ENCODE data around the gene KCNA10. TPM values are rescaled to one million over a fixed set of nuclear protein-coding genes. Genes with fewer than 3 reads are reported as not detected.

The KCNA10 gene
- total RNA-seq, 1 experiment from 2014 or later = not detected

GRCh38 chr1:110545492-110545891, 26.5 kb upstream of the KCNA10 start:
- Histone ChIP-seq H3K79me1 (ENCODE audit: insufficient read depth, low read depth, low read length, poor library complexity, severe bottlenecking) (no peaks in the 10 kb centered on the region), H2AFZ (ENCODE audit: low read length) (no peak overlapping the region), H3K14ac (ENCODE audit: insufficient read depth, low read length) (no peak overlapping the region), H3K9ac (ENCODE audit: extremely low read depth, insufficient read length, low read length) (no peak overlapping the region), H4K5ac (ENCODE audit: insufficient read length, low read depth, low read length) (no peak overlapping the region), H3K4ac (ENCODE audit: low read depth, low read length) (no peak overlapping the region), H3K56ac (ENCODE audit: insufficient read length, low read depth, low read length) (no peak overlapping the region), H3K9me3 (ENCODE audit: control insufficient read depth, low read depth, low read length) (no peaks in the 10 kb centered on the region), H4K20me1 (ENCODE audit: control insufficient read depth, insufficient read depth, insufficient read length) (no peaks in the 10 kb centered on the region), H2BK120ac (ENCODE audit: low read depth, low read length, poor library complexity, severe bottlenecking) (no peak overlapping the region), H4K8ac (replicated peaks; ENCODE audit: insufficient read length, low read depth, low read length) (no peak overlapping the region), H3K18ac (ENCODE audit: insufficient read length, low read depth, low read length) (no peak overlapping the region), H3K4me1 (ENCODE audit: insufficient read depth, low read length) (no peaks in the 10 kb centered on the region), H3K79me2 (ENCODE audit: insufficient read depth, low read length) (no peaks in the 10 kb centered on the region), H3K27ac (ENCODE audit: insufficient read length, low read depth, low read length) (no peak overlapping the region), H3K23ac (ENCODE audit: insufficient read length, low read depth, low read length) (no peak overlapping the region), H3K23me2 (ENCODE audit: insufficient read length, low read depth, low read length, poor library complexity, severe bottlenecking) (no peaks in the 10 kb centered on the region), H2AK5ac (ENCODE audit: insufficient read length, low read length) (no peak overlapping the region), H3K4me2 (ENCODE audit: insufficient read depth, insufficient read length, low read length) (no peak overlapping the region), H2BK5ac (ENCODE audit: insufficient read length, low read length) (no peak overlapping the region), H2BK20ac (ENCODE audit: low read depth, low read length, poor library complexity, severe bottlenecking) (no peak overlapping the region), H2BK12ac (ENCODE audit: insufficient read length, low read depth, low read length) (no peak overlapping the region), H3K27me3 (ENCODE audit: insufficient read depth, low read length) (no peaks in the 10 kb centered on the region), H3T11ph (ENCODE audit: low read length) (no peak overlapping the region), H4K91ac (ENCODE audit: insufficient read length, low read depth, low read length) (no peak overlapping the region), H2BK15ac (ENCODE audit: low read depth, low read length) (no peak overlapping the region)
- peaks cover 2% of the 10 kb centered on the region in 2 experiments; a peak in 1 of 4 replicates for H3K4me1 Mint-ChIP-seq
- no CpG with 5 or more reads among the region's 2 CpGs for WGBS (ENCODE audit: extremely low coverage, insufficient read length, low lambda C conversion rate)
- no peaks in the 10 kb centered on the region for H3K9me3 Mint-ChIP-seq
- H3K27me3 Mint-ChIP-seq (ENCODE audit: low read depth) = peaks cover 58% of the 10 kb centered on the region
- H3K36me3 Mint-ChIP-seq (ENCODE audit: insufficient read depth in 1 of 3, low read depth in 3 of 3) = no peaks in the 10 kb centered on the region
- no peak for DNase-seq
- H3K27ac Mint-ChIP-seq = no peak overlapping the region
- no peak for TF ChIP-seq CTCF (conservative IDR thresholded peaks at IDR 0.05)
- no peak overlapping the region for H3K4me3 Mint-ChIP-seq

All from H9 (cell line).